GM19397 (cell line): ENCODE results near the gene WEE1.
"Not testable (repeated sequence)": the region's sequence is repeated elsewhere in the genome, so short reads cannot be mapped to it uniquely, and the experiment has no call there.

Experiments
- ATAC-seq: cut with Tn5 transposase; IDR thresholded peaks from one replicate; pipeline ENCODE4 v1.9.1; 2021; ENCODE audit warnings: mild to moderate bottlenecking, moderate library complexity; ENCODE audit not compliant: unreplicated experiment

Gene WEE1

DNA sequence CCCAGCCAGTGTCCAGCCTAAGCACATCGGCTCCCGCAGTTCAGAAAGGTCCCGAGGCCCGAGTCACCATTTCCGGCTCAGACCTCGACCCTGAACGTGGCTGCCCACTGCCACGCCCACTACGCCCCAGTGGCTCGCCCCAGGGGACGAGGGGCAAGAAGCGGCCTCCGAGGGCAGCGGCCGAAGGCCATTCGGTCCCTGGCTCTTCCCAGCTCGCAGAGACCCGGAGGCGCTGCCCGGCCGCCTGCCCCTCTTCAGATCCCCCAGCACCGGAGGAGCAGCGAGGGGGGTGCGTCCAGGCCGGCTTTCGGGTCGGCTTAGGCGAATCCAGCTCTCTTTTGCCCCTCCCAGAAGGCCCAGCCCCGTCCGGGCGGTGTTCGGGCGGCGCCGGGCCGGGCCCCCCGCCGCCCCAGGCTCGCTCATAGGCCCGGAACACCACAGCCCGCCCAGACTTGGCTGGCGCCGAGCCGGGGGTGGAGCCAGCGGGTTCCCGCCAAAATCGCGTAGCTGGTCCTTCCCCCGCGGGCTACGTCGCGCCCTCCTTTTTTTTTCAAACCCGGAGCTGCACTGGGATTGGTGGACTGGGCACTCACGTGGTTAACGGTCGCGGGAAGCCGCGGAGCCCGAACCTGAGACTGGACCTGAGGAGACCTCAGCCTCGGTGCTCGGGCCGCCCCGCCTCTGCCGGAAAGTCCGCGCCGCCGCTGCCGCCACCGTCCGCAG, at the start of gene WEE1:
Gene WEE1, plus strand, starts transcription at position 619 of the 723 bp plus-strand sequence. CDS start 264 bp downstream, outside the sequence.
- peak; percentile 82 for ATAC-seq

DNA sequence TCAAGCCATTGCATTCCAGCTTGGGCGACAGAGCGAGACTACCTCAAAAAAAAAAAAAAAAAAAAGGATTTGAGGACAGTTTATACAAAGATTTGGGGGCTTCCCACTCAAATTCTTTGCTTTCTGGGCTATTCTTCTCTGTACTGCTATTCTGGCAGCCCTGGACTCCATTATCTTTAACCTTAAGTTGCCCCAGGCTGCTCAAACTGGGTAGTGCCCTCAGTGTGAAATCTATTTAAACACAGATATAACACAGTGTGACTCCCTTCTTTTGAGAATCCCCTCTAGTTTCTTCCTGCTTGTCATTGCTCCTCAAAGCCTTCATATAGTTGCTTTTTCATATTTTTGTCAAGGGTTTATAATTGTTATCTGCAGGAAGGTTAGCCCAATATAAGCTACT, 49.5 kb upstream of the WEE1 start:
- no peak for ATAC-seq

DNA sequence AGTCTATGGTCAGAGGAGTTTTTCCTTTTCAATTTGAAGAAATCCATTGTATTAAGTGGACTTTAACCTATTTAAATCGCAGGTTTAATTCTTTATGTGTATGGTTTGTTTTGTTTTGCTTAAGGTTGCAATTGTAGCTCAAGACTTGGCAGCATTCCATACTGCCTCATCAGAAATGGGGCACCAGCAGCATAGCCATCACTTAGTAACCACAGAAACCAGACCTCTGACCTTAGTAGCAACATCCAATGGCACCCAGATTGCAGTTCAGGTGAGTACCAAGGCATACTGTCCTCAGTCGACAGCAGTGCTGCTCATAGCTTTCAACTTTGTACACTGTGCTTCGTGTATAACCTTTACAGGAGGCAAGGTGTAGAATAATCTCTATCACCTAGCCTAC, 48.4 kb upstream of the WEE1 start:
- no peak for ATAC-seq

DNA sequence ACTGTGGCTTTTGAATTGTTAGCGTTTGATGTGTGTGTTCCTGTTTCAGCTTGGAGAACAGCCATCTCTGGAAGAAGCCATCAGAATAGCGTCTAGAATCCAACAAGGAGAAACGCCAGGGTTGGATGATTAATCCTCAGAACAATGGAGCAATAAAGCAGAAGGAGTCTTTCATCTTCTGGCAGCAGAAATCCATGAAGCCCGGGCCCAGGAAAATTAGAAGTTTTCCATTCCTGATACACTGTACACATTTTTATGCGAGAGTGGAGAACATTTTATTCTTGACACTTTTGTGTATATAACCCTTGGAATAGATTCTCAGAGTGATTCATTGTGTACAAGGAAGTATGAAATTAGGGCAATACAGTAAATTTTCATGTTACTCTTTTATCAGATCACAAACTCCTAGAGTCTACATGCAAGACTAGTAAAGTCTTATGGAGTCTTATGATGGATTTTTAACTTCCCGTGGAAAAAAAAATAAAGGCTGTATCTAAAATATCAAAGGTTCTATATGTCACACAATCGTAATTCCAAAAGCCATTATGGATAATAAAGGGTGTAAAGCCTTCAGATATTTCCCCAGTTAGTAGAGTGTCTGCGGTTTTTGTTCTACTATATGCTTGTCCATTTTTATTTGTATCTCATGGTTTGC, 45.9 kb upstream of the WEE1 start:
- ATAC-seq: no peak

DNA sequence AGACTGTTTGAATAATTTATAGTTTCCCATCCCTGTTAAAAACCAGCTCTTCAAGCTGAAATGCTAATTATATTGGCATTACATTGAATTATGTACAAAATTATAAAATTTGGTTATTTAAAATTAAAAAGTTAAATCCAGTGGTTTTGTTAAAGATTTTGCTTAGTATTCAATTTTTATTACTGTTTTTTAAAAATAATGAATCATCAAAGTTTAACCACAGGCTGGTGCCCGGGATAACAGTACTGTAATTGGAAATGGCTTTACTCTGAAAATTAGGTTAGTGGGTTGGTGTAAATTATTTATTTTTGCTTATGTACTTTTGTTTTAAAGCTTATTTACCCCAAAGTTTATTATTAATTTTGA, 45.4 kb upstream of the WEE1 start:
- ATAC-seq: no peak

DNA sequence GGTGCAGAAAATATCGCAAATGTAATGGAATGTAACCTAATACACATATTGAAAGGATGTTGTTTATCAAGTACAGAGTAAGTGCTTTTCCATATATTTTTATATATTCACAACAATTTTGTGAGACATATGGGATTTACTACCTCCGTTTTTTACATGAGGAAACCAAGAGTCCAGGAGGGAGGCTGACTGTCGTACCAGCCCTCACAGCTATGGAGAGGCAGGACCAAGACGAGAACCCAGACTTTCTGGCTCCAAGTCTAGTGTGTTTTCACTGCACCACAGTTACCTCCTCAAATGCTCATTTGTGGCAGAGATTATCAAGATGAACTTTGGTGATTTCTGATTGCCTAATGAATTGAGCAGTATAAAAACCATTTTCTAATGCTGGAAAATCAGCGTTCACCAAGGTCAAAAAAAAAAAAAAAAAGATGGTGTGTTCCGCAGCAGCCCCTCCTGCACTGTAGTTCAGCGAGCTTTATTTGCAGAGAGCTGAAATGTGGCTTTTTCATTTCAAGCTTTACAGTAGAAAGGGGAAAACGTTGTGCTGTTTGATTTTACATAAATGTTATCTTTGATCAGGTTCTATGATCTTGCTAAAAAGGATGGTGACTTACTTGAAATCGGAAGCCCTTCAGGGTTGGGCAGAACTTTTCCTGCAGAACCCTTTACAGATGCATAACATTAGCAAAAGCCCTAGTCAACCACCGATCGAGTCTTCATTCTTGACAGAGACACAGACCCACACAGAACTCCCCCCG, 44.7 kb upstream of the WEE1 start:
- ATAC-seq: no peak

DNA sequence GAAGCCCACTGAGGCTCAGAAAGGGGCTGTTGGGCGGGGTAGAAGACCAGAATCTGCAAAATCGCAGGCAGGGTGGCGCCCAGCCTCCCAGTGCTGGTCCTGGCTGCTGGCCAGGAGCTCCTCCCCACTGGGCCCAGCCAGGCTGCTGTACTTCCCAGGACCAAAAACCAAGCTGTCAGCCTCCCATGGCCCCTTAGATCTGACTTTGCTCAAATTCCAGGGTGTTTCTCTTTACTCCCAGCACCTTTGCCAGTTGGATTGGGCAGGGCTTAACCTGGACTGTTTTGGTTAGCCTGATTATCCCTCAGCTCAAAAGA, 44.2 kb upstream of the WEE1 start:
- ATAC-seq: no peak

DNA sequence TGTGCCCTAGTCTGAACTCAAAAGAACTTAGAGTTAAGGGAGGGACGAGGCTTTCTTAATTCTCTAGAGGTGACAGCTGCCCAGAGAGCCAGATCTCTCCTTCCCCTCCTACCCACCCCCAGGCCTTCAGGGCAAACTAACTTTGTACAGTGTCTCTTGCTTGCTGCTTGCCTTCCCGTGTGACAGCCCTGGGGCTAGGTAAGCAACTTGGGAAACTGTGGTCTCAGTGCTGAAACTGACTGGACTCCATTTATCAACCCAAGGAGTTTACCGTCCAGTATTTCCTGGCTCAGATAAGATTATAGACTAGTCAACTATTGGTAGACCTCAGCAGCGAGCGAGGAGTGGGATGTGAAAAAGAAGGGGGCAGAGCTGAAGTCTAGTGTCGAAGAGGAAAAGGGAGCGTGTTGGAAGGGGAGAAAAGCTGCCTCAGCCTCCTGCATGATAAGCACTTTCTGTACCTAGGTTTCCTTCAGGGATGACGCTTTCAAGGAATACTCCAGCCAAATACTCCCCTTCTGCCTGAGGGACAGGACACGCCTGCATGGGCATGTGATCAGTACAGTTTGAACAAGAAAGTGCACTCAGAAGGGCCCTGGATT, 43.3 kb upstream of the WEE1 start:
- no peak for ATAC-seq

DNA sequence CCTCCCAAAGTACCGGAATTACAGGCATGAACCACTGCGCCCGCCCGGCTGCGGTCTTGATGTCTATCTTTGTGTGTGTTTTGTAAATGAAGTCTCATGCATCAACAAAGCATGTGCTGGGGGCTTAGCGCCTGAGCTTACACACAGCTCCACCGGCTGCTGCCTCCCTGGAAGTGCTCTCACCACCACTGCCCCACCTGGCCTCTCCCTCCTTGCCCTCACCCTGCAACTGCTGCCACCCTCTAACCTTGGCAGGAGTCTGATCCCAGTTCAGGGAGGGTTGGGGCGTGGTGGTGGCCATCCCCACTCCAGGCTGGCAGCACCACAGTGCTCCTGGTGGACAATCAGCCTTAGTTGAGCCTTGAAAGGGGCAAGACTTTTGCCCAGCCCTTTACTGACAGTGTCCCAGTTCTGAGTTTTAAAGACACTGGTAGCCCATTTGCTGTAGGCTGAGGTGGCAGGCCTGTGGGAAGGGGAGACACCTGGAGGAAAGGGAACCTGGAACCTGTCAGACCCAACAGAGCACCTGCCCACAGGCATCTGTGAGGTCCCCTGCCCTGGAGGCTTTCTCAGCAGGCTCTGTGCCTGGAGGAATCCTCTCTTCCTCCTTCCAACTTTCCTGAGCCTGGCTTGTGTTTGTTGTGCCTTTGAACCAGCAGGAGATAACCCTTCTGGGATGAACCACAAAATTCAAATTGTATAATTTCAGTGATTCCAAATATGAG, 42.4 kb upstream of the WEE1 start:
- no peak for ATAC-seq

DNA sequence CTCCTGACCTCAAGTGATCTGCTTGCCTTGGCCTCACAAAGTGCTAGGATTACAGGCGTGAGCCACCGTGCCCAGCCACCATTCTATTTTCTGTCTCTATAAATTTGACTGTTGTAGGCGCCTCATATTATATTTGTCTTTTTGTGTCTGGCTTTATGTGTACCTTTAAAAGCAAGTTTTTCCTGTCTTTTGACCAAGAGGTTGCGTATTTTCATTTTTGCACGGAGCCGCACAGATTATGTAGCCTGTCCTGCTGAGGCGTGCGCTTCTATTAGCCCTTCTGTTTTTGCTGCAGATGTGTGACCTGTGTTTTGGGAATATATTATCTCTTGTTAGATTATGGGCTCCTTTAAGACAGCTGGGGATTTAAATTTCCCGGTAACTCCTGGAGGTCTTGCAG, 40.4 kb upstream of the WEE1 start:
- no peak for ATAC-seq

DNA sequence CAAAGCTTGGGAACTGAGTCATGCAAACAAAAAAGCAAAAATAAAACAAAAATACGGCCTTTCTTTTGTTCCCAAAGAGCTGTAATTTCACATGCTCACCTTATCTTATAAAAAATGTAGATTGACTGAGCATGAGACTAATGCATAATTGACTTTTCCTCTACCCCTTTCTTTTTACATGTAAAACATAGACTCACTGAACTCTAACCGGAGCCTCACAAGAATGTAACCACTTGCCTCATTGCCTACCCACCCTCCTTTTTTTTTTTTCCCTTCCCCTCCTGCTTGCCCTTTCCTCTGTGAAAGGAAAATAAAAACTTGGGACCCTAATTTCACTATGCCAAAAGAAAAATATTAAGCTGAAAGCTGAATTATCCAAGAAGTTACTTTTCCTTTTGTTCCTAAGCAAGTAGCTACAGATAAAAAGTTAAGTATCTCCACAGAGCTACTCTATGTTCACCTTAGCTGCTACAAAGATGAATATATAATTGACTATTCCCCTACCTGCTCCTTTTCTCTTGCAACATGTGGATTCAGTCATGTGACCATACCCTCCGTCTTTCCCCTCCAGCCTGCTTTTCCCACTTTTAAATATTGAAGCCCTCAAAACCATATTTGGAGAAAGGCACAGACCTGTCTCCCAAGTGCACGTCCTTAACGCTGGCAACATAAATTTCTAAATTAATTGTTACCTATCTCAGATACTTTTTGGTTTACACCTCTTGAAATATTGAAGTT, 39.6 kb upstream of the WEE1 start:
- no peak for ATAC-seq

DNA sequence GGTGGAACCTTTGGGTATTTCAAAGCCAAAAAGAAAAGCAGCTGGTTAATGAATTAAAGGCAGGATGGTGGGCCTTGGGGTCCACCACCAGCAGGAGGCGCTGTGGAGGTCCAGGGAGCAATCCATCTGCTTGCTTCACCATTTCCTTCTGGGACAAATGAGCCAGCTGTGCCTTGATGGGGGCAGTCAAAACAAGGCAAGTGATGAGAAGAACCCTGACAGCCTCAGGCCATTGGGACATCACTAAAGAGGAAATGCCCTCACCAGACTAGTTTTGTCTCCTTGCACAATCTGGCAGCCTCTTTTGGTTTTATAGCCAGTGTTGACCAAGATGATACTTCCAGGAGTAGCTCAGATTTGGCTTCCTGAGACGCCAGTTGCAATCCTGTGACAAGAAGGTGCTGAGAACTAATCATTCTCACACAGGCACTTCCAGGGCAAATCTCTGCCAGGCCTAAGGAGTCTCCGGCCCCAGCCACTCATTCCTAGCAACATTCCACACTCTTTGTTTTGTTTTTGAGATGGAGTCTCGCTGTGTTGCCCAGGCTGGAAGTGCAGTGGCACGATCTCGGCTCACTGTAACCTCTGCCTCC, 38.2 kb upstream of the WEE1 start:
- ATAC-seq: no peak

DNA sequence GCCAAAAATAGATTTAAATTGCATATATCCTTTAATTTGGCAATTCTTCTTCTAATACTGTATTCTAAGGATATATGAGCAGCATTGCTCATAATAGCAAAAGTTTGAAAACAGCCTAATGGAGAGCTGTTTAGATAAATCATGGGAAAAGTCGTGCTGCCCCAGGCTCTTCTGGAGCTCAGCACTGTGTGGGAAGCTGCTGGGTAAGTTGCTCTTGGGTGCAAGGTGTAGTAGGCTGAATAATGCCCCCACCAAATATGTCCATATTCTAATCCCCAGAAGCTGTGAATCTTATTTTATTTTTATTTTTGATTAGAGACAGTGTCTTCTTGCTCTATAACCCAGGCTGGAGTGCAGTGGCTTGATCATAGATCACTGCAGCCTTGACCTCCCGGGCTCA, 34.9 kb upstream of the WEE1 start:
- no peak for ATAC-seq

DNA sequence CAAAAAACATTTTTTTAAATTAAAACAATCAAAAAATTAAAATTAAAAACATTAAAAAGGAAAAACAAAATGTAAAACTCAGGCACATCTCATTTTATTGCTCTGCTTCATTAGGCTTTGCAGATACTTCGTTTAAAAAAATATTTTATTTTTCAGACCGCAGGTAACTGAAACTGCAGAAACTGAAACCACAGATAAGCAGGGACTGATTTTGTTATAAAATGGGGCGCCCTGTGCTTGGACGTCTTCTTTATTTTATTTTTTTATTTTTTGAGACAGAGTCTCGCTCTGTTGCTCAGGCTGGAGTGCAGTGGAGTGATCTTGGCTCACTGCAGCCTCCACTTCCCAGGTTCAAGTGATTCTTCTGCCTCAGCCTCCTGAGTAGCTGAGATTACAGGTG, 24.3 kb upstream of the WEE1 start:
- not testable (repeated sequence) for ATAC-seq

DNA sequence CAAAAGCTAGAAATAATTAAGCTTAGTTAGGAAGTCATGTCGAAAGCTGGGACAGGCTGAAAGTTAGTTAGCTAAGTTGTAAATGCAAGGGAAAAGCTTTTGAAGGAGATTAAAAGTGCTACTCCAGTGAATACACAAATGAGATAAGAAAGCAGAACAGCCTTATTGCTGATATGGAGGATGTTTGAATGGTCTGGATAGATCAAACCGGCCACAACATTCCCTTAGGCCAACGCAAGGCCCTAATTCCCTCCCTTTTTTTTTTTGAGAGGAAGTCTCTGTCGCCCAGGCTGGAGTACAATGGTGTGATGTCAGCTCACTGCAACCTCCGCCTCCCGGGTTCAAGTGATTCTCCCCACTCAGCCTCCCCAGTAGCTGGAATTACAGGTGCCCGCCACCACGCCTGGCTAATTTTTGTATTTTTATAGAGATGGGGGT, 23.3 kb upstream of the WEE1 start:
- ATAC-seq: no peak

DNA sequence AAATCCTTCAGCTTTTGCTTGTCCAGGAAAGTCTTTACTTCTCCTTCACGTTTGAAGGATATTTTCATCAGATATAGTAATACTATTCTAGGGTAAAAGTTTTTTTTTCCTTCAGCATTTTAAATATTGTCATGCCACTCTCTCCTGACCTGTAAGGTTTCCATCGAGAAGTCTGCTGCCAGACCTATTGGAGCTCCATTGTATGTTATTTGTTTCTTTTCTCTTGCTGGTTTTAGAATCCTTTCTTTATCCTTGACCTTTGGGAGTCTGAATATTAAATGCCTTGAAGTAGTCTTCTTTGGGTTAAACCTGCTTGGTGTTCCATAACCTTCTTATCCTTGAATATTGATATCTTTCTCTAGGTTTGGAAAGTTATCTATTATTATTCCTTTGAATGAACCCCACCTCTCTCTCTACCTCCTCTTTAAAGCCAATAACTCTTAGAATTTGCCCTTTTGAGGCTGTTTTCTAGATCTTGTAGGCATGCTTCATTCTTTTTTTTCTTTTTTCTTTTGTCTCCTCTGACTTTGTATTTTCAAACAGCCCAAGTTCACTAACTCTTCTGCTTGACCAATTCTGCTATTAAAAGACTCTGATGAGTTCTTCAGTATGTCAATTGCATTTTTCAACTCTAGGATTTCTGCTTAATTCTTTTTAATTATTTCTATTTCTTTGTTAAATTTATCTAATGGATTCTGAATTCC, 12.0 kb upstream of the WEE1 start:
- no peak for ATAC-seq

DNA sequence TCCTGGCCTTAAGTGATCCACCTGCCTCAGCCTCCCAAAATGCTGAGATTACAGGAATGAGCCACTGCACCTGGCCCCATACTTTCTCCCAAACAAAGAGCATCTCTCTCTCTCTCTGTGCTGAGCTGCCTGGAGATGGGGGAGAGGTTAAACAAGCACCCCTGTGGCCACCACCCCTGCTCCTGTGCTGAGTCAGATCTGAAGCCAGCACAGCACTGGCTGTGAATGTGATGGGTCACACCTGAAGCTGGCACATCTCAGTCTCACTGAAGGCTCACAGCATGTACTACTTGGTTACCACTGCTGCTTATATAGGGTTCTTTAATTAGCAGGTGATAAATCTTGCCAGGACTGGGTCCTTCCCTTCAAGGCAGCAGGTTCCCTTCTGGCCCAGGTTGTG, 10.8 kb upstream of the WEE1 start:
- no peak for ATAC-seq

DNA sequence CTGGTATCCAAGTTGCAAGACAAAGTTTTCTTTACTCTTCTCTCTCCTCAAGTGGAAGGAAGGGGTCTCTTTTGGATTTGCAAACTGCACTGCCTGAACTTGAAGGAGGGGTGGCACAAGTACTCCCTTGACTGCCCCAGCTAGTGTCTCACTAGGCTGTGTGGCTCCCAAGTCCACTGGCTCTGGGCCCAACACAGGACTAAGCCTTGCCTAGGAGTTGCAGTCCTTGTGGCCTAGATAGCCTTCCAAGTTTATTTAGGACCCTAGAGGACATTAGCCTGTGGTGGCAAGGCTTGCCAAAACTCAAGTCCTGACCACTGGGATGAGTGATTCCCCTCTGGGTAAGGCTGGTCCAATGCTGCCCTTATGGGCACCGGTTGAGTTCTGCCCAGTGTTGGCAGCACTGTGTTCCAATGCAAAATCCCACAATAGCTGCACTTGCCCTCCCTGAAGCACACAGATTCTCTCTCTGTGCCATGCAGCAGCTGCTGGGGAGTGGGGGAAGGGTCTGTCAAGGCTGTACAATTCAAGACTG, 10.2 kb upstream of the WEE1 start:
- ATAC-seq: no peak
